Hematopoietic multipotent progenitor cell treated with erythropoietin and hydrocortisone succinate and interleukin-3 and kit ligand, for 4 days (in vitro differentiated cells): Measurements from ENCODE around the gene FGB.
"Not testable (repeated sequence)": the region's sequence is repeated elsewhere in the genome, so short reads cannot be mapped to it uniquely, and the experiment has no call there.

ENCODE experiments used
- DNase-seq: peaks from one replicate; pipeline ENCODE4 v3.0.0-alpha.2; 2015

The FGB gene

DNA sequence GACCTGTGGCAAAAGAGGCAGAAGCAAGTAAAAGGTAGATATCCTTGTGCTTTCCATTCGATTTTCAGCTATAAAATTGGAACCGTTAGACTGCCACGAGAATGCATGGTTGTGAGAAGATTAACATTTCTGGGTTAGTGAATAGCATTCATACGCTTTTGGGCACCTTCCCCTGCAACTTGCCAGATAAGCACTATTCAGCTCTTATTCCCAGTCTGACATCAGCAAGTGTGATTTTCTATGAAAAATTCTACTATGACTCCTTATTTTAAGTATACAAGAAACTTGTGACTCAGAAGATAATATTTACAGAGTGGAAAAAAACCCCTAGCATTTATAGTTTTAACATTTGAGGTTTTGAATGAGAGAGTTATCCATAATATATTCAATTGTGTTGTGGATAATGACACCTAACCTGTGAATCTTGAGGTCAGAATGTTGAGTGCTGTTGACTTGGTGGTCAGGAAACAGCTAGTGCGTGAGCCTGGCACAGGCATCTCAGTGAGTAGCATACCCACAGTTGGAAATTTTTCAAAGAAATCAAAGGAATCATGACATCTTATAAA lies 3.9 kb downstream of the FGB start:
- no peak for DNase-seq

- no peak for DNase-seq
These were observed 6.2 kb downstream of the FGB start for GRCh38 chr4:154569028-154569427.

- no peak for DNase-seq
These were observed 6.8 kb downstream of the FGB start for GRCh38 chr4:154569584-154569983.

GRCh38 chr4:154573190-154573870 lies 10.5 kb downstream of the FGB start:
- no peak for DNase-seq

- DNase-seq, result no peak
These were observed 11.5 kb downstream of the FGB start for GRCh38 chr4:154574311-154574710.

- DNase-seq, result no peak
These were observed 14.5 kb downstream of the FGB start for GRCh38 chr4:154577324-154577723.

GRCh38 chr4:154578919-154579318 lies 16.1 kb downstream of the FGB start:
- no peak for DNase-seq

DNA sequence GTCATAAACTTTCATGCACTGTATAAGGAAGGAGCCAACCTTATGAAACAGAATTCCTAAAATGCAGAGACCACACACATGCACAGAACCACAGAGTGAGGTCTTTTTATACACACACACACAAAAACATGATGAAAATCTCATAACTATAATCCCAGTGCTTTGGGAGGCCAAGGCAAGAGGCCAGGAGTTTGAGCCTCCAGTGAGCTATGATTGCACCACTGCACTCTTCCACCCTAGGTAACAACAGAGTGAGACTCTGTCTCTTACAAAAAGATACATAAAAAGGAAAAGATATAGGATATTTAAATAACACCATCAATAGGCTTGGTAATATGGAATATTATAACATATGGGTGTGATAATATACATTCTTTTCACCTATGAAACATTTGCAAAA lies 17.1 kb downstream of the FGB start:
- no peak for DNase-seq

DNA sequence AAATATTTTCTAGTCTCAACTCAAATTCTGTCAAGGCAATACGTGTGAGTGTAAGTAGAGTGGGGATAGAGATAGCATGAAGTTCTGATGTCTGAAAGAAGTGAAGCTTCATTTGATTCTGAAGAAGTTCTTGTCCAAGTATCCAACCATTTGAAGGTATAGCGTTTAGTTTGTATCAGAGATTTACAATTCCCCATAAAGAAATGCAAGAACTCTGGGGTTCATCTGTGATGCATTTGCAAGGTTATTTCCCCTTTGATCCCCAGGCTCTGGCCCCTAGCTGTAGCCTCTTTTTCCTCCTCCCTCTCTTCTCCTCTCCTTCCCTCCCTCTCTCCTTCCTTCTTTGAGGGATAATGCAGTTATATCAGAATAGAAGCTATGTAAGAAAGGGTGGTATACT lies 19.9 kb downstream of the FGB start:
- no peak for DNase-seq

- no peak for DNase-seq
These were observed 20.4 kb downstream of the FGB start for GRCh38 chr4:154583230-154583629.

DNA sequence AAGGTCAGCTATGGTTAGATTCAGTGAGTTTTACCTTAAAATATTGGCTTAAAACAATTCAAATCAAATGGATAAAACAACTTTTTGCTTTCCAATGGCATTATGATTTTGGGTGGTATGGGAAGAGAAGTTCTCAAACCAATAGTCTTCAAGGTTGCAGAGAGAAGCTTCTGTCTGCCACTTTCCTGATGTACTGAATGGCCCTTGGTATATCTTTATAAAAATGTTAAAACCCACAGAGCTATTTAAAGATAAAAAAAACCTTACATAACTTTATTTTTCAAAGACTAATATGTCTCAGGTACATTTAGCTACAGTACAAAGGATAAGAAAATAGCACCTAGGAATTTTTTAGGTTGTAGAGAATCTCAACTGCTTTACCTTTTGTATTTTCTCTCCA lies 20.9 kb downstream of the FGB start:
- no peak for DNase-seq

GRCh38 chr4:154584259-154584658 lies 21.4 kb downstream of the FGB start:
- no peak for DNase-seq

DNA sequence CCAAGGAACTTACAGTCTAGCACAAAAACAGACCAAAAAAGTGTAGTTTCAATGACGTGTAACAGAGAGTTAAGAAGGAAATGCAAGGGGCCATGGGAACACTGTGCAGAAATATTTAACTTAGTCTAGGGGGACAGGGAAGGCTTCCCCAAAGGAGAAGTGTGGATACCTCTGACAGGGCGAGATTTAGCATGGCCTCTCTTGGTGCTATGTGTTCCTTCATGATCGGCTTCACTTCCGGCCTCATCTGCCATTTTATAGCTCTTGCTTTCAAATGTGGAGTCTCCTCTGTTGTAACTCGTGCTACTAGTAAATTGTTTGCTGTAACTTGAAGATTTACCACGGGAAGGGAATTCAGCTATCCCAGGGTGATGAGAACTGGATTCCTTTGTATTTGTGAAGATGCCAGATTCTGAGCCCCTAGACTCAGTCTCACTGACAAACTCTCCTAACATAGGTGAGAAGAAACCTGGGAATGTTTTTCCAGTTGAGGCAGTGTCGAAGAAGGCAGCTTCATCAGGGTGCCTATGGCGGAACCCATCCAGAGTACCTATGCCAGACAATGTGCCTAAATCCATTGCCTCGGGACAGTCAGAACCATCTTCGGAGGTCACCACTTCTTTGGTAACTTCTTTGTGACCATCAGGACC lies 22.7 kb downstream of the FGB start:
- DNase-seq, result no peak

GRCh38 chr4:154586296-154587033 lies 23.7 kb downstream of the FGB start:
- no peak for DNase-seq

DNA sequence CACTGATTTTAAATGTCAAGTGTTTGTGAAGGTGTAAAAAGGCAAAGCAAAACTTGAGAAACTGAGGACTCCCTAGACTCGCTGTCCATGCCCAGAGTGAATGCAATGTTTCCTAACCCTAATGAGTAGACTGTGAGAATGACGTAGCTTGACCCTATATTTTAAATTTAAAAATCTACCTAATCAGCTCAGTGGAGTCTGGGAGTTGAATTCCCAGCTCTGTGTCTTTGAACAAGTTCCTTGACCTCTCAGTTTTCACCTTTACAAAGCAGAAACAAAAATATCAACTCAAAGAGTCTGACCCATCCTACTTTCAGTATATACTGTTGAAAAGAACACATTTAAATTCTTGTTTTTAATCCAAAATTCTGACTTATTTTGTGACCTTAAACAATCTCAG lies 25.4 kb downstream of the FGB start:
- no peak for DNase-seq

DNA sequence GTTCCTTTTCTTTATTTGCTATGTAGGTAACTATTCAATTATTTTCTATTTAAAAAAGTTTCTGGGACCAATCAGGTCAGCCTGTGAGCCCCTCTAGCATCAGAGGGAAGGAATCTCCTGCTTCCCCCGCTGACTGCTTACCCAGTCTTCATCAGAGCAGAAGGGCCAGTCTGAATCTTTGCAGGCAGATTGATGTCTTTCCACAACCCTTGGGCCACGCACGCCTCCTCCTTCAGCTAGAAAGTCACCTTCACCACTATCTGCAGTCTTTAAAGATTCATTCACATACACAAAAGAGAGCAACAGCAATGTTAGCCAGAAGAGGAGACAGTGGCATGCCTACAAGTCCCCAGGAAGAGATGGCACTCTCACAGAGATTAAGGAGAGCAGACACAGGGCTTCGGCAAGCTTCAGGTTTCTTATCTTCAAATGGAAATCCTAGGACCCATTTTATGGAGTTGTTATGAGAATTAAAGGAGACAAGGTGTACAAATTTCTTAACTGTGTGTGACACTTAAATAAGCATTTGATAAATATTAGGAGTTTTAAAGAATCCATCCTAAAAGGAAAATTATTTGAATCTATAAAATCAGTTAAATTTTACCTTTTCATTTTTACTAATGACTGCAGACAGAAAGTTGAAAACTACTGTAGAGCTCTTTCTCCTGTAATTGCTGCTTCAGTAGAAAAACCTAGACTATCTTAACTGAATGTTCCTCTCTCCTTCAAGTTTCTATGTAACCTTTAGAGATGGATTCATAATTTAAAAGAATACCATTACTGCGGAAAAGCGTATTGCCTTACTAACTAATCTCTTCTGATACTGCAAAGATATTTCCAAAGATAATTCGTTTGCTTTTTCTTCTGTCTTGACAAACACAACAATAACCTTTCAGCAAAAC lies 26.7 kb downstream of the FGB start:
- no peak for DNase-seq

DNA sequence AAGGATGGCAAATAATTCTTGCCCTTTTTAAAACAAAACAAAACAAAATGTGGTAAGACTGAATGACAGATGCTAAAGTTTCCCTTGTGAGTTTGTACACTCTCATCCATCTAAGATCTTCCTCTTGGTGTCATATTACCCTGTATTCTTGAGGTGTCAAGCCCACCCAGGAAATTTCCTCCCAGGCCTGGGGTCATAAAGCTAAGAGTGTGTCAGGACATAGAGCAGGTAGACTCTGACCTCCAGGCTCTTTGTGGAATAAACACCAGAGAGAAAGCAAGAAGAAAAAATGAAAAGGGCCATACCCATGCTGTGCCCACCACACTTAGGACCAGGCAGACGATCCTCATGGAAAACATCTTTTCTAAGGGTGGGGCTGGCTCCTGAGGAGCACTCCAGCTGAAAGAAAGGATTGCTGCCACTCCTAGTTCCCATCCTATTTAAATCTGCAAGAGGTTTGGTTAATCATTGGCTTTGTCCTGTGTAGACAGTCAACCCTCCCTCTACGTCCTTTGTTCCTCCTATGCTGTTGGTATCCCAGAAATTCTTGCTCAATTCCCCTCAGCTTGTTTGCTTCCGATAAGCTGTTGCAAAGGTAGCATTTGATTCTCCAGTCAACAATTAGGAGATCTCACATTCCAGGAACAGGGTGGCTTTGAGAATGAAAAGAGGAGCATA lies 27.7 kb downstream of the FGB start, which contains the start of gene FGA:
Gene FGA (minus strand): TSS at position 414 of the 678 bp plus-strand sequence. CDS start 55 bp downstream, at position 359.
- DNase-seq, result no peak

DNA sequence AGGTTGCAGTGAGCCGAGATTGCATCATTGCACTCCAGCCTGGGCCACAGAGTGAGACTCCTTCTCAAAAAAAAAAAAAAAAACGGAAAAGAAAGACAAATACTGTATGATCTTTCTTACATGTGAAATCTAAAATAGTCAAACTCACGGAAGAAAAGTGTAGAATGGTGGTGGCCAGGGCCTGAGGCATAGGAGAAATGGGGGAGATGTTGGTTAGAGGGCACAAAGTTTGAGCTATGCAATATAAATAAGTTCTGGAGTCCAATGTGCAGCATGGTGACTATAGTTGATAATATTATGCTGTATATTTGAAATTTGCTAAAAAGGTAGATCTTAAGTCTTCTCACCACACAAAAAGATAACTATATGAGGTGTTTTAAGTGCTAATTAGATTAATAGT lies 29.1 kb downstream of the FGB start:
- no peak for DNase-seq

DNA sequence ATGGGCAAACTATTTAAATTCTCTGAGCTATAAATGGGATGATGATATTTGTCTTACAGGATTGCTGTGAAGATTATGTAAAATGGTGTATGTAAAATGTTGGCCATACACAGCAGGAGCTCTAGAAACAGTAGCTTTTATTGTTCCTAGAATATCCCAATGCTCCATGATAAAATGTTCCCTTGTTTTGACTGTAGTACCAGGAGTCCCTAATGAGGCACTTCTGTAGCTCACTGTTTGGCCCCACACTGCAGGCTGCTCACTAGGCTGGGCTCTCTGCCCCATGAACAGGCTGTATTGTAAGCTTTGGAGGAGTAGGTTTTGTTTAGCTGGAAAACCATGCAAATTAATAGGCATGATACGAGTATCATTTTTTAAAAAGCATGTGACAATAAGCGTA lies 31.1 kb downstream of the FGB start:
- DNase-seq, result no peak

- DNase-seq, result not testable (repeated sequence)
These were observed 31.5 kb downstream of the FGB start for GRCh38 chr4:154594343-154594742.

GRCh38 chr4:154595807-154596206 lies 33.0 kb downstream of the FGB start:
- DNase-seq, result no peak

DNA sequence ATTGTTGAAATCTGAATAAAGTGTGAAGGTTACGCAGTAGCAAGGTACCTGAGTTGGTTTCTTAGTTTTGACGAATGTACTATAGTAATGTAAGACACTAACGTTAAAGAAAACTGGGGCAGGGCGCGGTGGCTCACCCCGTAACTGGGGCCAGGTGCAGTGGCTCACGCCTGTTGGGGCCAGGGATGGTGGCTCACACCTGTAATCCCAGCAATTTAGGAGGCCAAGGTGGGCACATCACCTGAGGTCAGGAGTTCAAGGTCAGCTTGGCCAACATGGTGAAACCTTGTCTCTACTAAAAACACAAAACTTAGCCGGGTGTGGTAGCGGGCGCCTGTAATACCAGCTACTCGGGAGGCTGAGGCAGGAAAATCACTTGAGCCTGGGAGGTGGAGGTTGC lies 34.5 kb downstream of the FGB start:
- DNase-seq, result not testable (repeated sequence)
